ENCODE results near the gene CFD.
"Not testable (repeated sequence)": the region's sequence is repeated elsewhere in the genome, so short reads cannot be mapped to it uniquely, and the experiment has no call there.

Gene CFD

GRCh38 chr19:876780-877314 lies 17.4 kb downstream of the CFD start:
- H3K4me3 ChIP-seq (ENCODE audit: low read depth, low read length) = no peak overlapping the region
- no peak for TF ChIP-seq CTCF (IDR thresholded peaks at IDR 0.05; ENCODE audit: borderline replicate concordance, insufficient read depth, low read depth, low read length)

- not testable (repeated sequence) for H3K4me3 ChIP-seq (ENCODE audit: low read depth, low read length)
Observed at GRCh38 chr19:877992-878660, 18.7 kb downstream of the CFD start.

- H3K4me3 ChIP-seq (ENCODE audit: low read depth, low read length) = not testable (repeated sequence)
Observed at GRCh38 chr19:878751-879561, 19.5 kb downstream of the CFD start.

GRCh38 chr19:879711-880438 lies 20.4 kb downstream of the CFD start:
- no peak for TF ChIP-seq CTCF (IDR thresholded peaks at IDR 0.05; ENCODE audit: borderline replicate concordance, insufficient read depth, low read depth, low read length)

GRCh38 chr19:881385-882071 lies 22.1 kb downstream of the CFD start:
- no peak for TF ChIP-seq CTCF (IDR thresholded peaks at IDR 0.05; ENCODE audit: borderline replicate concordance, insufficient read depth, low read depth, low read length)
- no peak overlapping the region for H3K4me3 ChIP-seq (ENCODE audit: low read depth, low read length)

More at GRCh38 chr19:879711-880438, 20.4 kb downstream of the CFD start:
- no peak overlapping the region for H3K4me3 ChIP-seq (ENCODE audit: low read depth, low read length)

GRCh38 chr19:882871-883497 lies 23.5 kb downstream of the CFD start:
- no peak overlapping the region for H3K4me3 ChIP-seq (ENCODE audit: low read depth, low read length)
- TF ChIP-seq CTCF (IDR thresholded peaks at IDR 0.05; ENCODE audit: borderline replicate concordance, insufficient read depth, low read depth, low read length) = no peak

- TF ChIP-seq CTCF (IDR thresholded peaks at IDR 0.05; ENCODE audit: borderline replicate concordance, insufficient read depth, low read depth, low read length) = no peak
- no peak overlapping the region for H3K4me3 ChIP-seq (ENCODE audit: low read depth, low read length)
Observed at GRCh38 chr19:883661-884211, 24.3 kb downstream of the CFD start.
